ENCODE data around the gene MON1A. TPM values are rescaled to one million over a fixed set of nuclear protein-coding genes. Genes with fewer than 3 reads are reported as not detected.

MON1A gene
- total RNA-seq, 2 donors from 2014 or later: 7.8 to 12.0 TPM

DNA sequence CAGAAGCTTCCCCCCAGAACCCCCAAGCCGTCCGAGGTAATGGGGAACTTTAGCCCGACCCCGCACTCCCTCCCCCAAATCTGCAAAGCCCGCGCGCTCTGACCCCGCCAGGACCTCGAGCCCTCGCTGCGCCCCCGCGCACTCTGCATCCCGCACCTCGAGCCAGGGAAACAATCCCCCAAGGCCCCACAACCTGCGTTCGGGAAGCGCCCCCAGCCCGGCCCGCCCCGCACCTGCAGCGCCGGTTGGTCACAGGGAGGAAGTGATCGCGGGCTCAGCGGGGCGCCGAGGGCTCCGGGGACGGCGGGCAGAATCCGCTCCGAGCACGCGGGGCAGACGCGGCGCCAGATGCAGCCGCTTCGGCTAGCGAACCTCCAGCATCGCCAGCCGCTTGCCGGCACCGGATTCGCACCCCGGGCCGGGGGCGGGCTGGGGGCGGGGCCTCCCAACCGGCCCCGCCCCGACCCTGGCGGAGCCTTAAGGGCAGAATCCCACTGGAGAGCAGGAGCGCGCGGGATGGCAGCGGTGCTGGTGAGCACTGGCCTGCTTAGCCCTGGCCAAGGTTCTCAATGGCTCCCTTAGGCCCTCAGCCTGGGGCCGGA lies 60.0 kb downstream of the MON1A start, which contains the start of gene CAMKV:
TSS of gene CAMKV (minus strand) at position 382 of the 602 bp plus-strand sequence. CDS start 7,518 bp downstream, outside the sequence.
- no peaks in the 10 kb centered on the region for H3K9me3 ChIP-seq
- TF ChIP-seq, protein P1, sequence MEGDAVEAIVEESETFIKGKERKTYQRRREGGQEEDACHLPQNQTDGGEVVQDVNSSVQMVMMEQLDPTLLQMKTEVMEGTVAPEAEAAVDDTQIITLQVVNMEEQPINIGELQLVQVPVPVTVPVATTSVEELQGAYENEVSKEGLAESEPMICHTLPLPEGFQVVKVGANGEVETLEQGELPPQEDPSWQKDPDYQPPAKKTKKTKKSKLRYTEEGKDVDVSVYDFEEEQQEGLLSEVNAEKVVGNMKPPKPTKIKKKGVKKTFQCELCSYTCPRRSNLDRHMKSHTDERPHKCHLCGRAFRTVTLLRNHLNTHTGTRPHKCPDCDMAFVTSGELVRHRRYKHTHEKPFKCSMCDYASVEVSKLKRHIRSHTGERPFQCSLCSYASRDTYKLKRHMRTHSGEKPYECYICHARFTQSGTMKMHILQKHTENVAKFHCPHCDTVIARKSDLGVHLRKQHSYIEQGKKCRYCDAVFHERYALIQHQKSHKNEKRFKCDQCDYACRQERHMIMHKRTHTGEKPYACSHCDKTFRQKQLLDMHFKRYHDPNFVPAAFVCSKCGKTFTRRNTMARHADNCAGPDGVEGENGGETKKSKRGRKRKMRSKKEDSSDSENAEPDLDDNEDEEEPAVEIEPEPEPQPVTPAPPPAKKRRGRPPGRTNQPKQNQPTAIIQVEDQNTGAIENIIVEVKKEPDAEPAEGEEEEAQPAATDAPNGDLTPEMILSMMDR (IDR thresholded peaks at IDR 0.05): no peak
- TF ChIP-seq POLR2AphosphoS5 (IDR thresholded peaks at IDR 0.05) (no peak), POLR2A (IDR thresholded peaks at IDR 0.05) (no peak)
- no peak within 1 kb of the TSS for H3K27ac ChIP-seq
- H3K36me3 ChIP-seq: no peaks in the 10 kb centered on the region
- H3K27me3 ChIP-seq (replicated peaks; ENCODE audit: insufficient read depth): peaks cover 4% of the 10 kb centered on the region
- peak within 1 kb of the TSS; percentile 12 to 35 for H3K4me3 ChIP-seq
- intact Hi-C loops (cut with DNase I): no loop called here
- 2% methylated on average over 24 of the region's 59 CpGs for WGBS
- H3K4me1 ChIP-seq (replicated peaks): no peaks in the 10 kb centered on the region
- DNase-seq (ENCODE audit: low spot score): no peak

DNA sequence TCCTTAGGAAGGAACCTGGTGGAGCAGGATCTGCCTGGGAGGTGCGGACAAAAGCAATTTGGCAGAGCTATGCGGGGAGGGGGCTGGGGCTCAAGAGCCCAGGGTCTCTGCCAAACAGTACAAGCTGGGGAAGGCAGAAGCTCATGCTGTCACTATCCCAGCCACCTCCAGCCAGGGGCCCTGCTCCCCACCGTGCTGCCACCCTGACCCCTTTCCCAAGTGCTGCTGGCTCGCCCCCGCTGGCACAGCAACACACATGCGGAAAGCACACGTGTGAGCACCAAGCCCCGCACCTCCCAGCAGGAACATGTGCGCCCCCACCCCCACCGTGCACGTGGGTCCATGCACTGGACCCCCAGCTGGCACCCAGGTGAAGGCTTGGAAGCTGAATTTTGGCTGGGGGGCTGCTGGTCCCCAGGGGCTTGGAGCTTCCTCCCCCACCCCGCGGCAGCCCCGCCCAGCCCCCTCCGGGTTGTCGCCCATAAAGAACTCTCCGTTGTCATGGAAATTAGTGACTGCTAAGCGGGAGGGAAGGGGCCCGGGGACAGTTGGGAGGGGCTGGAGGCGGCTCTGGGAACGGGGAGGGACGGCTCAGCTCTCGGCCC lies 60.6 kb downstream of the MON1A start:
- Histone ChIP-seq H3K27ac (no peak overlapping the region), H3K9me3 (no peaks in the 10 kb centered on the region), H3K36me3 (no peaks in the 10 kb centered on the region), H3K4me3 (peak overlapping the region; percentile 12 to 35), H3K4me1 (replicated peaks) (no peaks in the 10 kb centered on the region), H3K27me3 (replicated peaks; ENCODE audit: insufficient read depth) (peaks cover 4% of the 10 kb centered on the region)
- TF ChIP-seq, protein P1 (IDR thresholded peaks at IDR 0.05): no peak
- TF ChIP-seq POLR2A (IDR thresholded peaks at IDR 0.05) (no peak), POLR2AphosphoS5 (IDR thresholded peaks at IDR 0.05) (no peak)
- DNase-seq (ENCODE audit: low spot score): no peak
- 4% methylated on average over 23 of the region's 23 CpGs for WGBS
- intact Hi-C loops (cut with DNase I): no loop called here

DNA sequence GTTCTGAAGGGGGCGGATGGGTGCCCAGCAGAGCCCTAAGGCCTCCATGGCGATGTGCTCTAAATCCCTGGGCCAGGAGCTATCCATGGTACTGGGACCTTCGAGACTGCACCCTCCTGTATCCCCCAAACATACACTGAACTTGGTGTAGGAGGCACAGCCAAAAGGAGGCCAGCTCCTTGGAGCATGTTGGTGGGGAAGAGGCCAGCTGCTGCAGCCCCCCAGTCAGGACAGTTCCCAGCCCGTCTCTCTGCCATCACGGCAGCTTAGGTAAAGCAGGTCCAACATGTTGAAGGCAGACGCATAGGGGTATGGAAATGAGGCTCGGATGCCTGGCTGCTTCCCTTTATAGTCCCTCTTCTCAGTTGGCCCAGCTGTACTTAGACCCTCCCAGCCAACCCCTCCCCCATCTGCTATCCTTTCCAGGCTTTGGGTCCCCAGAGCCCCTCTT lies 61.7 kb downstream of the MON1A start:
- TF ChIP-seq, protein P1 (IDR thresholded peaks at IDR 0.05): no peak
- TF ChIP-seq POLR2A (IDR thresholded peaks at IDR 0.05): no peak
- no peak for TF ChIP-seq POLR2AphosphoS5 (IDR thresholded peaks at IDR 0.05)
- Histone ChIP-seq H3K4me3 (no peak overlapping the region), H3K4me1 (replicated peaks) (no peaks in the 10 kb centered on the region), H3K27ac (no peak overlapping the region), H3K36me3 (no peaks in the 10 kb centered on the region), H3K9me3 (no peaks in the 10 kb centered on the region), H3K27me3 (replicated peaks; ENCODE audit: insufficient read depth) (peaks cover 4% of the 10 kb centered on the region)
- no peak for DNase-seq (ENCODE audit: low spot score)
- 11% methylated on average over 7 of the region's 7 CpGs for WGBS
- intact Hi-C loops (cut with DNase I): no loop called here

GRCh38 chr3:49867400-49867799 lies 62.2 kb downstream of the MON1A start:
- Histone ChIP-seq H3K4me3 (no peak overlapping the region), H3K27ac (no peak overlapping the region), H3K27me3 (replicated peaks; ENCODE audit: insufficient read depth) (peaks cover 4% of the 10 kb centered on the region), H3K36me3 (no peaks in the 10 kb centered on the region), H3K9me3 (no peaks in the 10 kb centered on the region), H3K4me1 (replicated peaks) (no peaks in the 10 kb centered on the region)
- 67% methylated on average over 1 of the region's 1 CpG for WGBS
- no peak for TF ChIP-seq POLR2A (IDR thresholded peaks at IDR 0.05)
- no peak for DNase-seq (ENCODE audit: low spot score)
- intact Hi-C loops (cut with DNase I): no loop called here

- intact Hi-C loops (cut with DNase I): no loop called here
- TF ChIP-seq, protein P1 (IDR thresholded peaks at IDR 0.05): no peak
- TF ChIP-seq POLR2AphosphoS5 (IDR thresholded peaks at IDR 0.05): no peak
- TF ChIP-seq POLR2A (IDR thresholded peaks at IDR 0.05): no peak
- peaks cover 4% of the 10 kb centered on the region for H3K27me3 ChIP-seq (replicated peaks; ENCODE audit: insufficient read depth)
- no peaks in the 10 kb centered on the region for H3K36me3 ChIP-seq
- WGBS: 56% methylated on average over 7 of the region's 7 CpGs
- no peak overlapping the region for H3K27ac ChIP-seq
- no peaks in the 10 kb centered on the region for H3K4me1 ChIP-seq (replicated peaks)
- no peaks in the 10 kb centered on the region for H3K9me3 ChIP-seq
- no peak overlapping the region for H3K4me3 ChIP-seq
- DNase-seq (ENCODE audit: low spot score): no peak
Measured at GRCh38 chr3:49865198-49865784, 64.3 kb downstream of the MON1A start.
